Bone marrow (tissue), 2 donors: Measurements from ENCODE around the gene CFAP52.
"Not testable (repeated sequence)": the region's sequence is repeated elsewhere in the genome, so short reads cannot be mapped to it uniquely, and the experiment has no call there.

Experiments
- DNase-seq, 2 donors: peaks; one replicate each; lab custom pipeline; 2025; lab: John Stamatoyannopoulos, UW

The CFAP52 gene

DNA sequence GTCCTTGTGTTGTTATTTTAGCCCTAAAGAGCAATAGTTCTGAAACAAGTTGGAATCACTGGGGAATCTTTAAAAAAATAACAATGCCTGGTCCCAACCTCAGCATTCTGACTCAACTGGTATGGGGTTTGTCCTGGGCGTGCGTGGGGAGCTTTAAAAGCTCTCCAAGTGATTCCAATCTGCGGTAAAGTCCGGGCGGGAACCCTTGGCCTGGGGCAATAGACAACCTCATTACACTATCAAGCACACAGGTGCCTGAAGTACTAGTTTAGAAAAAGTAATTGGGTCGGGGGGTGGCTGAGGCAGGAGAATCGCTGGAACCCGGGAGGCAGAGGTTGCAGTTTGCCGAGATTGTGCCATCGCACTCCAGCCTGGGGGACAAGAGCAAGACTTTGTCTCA is 5.2 kb upstream of the CFAP52 start:
- no peak for DNase-seq

- peak; percentile 55 to 56 for DNase-seq
Measured at GRCh38 chr17:9575381-9576101, 901 bp upstream of the CFAP52 start, which contains the start of gene STX8. Gene STX8, minus strand, starts transcription at chr17:9575820. Its CDS starts 12 bp downstream, at chr17:9575808.

DNA sequence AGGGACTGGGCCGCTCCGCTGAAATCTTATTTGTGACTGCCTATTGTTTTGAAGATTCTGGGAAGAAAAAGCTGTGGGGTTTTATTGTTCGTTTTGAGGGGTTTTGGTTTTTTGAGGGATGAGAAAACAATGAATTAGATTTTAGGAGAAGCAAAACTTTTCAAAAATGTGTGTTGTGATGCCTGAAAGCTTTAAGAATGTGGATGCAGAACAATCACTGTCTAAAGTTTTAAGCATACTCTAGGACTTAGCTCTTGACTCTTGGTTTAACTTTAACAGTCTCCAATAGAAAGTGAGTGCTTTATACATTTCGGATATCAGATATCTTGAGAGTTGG is 899 bp downstream of the CFAP52 start:
- no peak for DNase-seq

GRCh38 chr17:9587969-9588656 is 11.7 kb downstream of the CFAP52 start:
- no peak for DNase-seq

DNA sequence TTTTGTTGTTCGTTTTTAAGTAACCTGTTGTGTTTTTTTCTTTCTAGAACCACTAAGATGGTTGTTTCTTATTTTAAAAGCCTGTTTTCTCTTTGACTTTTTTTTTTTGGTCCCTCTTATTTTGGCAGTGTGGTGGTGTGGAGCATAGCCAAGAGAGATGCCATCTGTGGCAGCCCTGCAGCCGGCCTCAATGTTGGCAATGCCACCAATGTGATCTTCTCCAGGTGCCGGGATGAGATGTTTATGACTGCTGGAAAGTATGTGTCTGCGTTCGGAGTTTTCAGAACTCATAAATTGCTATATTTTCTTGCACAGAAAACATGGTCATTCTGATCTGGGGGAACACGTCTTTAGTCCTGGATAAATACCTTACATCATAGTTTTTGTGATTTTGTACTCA is 17.6 kb downstream of the CFAP52 start:
- DNase-seq: no peak

- not testable (repeated sequence) for DNase-seq
Measured at GRCh38 chr17:9597638-9598037, 21.2 kb downstream of the CFAP52 start.

GRCh38 chr17:9598661-9599060 is 22.2 kb downstream of the CFAP52 start:
- DNase-seq: no peak

DNA sequence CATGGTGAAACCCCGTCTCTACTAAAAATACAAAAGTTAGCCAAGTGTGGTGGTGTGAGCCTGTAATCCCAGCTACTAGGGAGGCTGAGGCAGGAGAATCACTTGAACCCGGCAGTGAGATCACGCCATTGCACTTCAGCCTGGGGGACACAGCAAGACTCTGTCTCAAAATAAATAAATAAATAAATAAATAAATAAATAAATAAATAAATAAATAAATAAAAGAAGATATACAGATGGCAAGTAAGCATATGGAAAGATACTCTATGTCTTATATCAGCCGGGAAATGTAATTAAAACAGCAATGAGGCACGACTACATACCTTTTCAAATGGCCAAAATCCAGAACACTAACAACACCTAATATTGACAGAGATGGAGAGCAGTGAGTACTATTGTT is 28.1 kb downstream of the CFAP52 start:
- not testable (repeated sequence) for DNase-seq

DNA sequence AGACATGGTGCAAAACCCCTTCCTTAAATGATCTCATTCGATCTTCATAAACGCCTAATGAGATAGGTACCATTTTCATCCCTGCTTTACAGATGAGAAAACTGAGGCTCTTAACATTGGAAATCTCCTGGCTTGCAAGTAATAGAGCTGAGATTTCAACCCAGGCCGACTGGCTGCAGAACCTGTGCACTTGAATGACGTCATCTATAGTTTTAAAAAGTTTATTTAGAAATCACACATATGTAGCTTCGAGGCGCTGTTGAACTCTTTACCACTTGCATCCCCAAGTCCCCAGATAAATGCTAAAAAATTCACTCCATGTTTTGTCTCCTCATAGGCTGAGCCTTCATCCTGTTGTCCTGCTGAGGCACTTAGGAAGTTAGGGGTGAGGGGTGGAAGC is 30.0 kb downstream of the CFAP52 start:
- DNase-seq: no peak

DNA sequence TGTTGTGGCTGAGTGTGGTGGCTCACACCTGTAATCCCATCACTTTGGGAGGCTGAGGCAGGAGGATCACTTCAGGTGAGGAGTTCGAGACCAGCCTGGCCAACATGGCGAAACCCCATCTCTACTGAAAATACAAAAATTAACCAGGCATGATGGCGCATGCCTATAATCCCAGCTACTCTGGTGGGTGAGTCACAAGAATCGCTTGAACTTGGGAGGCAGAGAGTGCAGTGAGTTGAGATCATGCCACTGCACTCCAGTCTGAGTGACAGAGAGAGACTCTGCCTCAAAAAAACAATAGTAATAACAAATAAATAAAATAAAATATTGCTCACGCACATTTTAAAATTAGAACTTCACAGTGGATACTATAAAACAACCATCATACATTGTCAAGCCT is 30.6 kb downstream of the CFAP52 start:
- DNase-seq: not testable (repeated sequence)

DNA sequence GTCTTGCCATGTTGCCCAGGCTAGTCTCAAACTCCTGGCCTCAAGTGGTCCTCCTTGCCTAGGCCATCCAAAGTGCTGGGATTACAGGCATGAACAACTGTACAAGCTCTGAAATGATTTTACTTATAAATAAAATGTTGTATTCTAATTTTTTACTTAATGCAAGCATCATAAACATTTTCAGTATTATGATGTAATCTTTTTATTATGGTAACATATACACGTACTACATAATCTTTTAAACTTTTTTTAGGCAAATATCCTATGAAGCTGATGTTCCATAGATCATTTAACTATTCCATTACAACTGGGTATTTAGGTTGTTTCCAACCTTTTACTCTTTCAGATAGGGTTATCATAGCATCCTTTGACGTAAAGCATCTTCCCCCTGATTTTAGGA is 35.1 kb downstream of the CFAP52 start:
- no peak for DNase-seq

DNA sequence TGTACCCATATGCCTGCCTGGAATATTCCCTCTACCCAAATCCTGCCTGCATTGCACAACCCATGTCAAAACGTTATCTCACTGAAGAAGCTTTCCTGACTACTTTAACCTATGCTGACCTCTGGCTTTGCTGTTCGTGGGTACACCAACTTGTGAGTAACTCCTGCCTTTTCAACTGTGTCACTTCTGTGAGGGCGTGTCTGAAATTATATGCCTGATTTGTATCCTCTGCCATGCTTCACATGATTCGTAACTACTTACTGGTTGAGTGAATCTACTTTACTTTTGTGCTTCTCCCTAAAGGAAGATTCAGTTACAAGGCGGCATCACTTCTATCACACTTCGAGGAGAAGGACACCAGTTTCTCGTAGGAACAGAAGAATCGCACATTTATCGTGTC is 35.6 kb downstream of the CFAP52 start:
- no peak for DNase-seq

DNA sequence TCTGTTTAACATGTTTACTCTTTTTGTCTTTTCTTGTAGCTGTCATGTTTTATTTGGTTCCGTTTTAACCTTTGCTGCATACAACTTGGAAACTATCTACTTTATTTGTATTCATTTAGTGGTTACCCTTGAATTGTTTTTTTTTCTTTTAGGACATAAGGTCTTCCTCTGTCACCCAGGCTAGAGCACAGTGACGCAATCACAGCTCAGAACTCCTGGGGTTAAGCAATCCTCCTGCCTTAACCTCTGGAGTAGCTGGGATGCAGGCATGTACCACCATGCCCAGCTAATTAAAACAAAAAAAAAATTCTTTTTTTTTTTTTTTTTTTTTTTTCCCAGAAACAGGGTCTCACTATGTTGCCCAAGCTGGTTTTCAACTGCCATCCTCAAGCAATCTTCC is 39.0 kb downstream of the CFAP52 start:
- DNase-seq: no peak

DNA sequence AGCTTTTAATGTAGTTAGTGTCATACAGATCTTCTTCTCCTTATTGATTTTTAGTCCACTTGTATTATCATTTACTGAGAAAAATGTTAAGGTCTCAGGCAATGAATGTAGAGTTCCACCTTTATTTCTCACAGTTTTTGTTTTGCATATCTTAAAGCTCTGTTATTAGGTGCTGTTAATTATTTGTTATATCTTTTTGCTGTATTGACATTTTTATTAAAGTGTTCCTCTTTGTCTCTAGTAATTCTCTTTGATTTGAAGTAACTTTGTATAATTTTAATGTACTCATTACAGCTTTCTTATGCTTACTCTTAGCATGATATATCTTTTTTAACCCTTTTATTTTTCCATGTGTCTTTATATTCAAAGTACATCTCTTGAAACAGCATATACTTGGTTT is 46.5 kb downstream of the CFAP52 start:
- DNase-seq: no peak

GRCh38 chr17:9628509-9628908 is 52.1 kb downstream of the CFAP52 start:
- DNase-seq: no peak

DNA sequence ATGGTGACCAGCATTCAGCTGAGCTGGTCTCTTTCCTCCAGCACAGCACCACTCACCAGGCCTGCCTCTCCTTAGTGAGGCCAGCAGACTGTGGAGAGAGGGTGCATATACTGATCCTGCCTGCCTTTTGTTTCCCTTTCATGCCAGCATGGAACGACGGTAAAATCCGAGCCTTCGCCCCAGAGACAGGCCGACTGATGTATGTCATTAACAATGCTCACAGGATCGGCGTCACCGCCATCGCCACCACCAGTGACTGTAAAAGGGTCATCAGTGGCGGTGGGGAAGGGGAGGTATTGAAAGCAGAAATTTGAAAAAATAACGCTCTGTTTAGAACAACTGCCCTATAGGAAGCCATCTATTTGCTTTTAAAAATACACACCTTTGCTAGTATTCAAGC is 56.3 kb downstream of the CFAP52 start:
- DNase-seq: no peak

DNA sequence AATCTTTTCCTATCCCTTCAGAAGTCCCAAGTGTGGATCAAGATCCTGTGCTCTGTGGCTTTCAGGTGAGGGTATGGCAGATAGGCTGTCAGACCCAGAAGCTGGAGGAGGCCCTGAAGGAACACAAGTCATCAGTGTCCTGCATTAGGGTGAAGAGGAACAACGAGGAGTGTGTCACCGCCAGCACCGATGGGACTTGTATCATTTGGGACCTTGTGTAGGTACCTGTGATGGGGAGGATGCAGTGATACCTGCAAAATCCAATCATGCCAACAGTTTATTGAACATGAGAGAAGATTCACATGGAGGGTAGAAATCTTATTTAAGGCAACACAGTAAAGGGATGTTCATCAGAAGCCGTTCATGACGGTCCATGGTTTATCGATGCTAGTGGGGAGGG is 58.9 kb downstream of the CFAP52 start:
- no peak for DNase-seq

DNA sequence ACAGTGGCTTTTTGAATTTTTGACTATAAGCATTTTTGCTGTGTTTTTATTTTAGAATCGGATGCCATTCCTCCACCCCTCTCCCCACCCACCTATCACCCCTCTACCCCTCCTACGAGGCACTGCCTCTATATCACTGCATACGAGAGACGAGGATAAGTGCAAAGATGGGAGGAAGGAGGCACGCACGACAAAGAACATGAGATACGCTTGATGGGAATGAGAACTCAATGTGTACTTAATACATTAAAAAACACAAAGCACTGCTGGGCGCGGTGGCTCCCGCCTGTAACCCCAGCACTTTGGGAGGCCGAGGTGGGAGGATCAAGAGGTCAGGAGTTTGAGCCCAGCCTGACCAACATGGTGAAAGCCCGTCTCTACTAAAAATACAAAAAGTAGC is 60.1 kb downstream of the CFAP52 start:
- DNase-seq: no peak

DNA sequence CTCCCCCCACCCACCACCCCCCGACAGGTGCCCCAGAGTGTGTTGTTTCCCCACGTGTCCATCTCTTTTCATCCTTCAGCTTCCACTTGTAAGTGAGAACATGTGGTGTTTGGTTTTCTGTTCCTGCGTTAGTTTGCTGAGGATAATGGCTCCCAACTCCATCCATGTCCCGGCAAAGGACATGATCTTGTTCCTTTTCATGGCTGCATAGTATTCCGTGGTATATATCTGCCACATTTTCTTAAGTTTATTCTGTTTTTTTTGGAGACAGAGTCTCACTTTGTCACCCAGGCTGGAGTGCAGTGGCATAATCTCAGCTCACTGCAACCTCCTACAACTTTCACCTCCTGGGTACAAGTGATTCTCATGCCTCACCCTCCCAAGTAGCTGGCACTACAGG is 63.9 kb downstream of the CFAP52 start:
- not testable (repeated sequence) for DNase-seq

DNA sequence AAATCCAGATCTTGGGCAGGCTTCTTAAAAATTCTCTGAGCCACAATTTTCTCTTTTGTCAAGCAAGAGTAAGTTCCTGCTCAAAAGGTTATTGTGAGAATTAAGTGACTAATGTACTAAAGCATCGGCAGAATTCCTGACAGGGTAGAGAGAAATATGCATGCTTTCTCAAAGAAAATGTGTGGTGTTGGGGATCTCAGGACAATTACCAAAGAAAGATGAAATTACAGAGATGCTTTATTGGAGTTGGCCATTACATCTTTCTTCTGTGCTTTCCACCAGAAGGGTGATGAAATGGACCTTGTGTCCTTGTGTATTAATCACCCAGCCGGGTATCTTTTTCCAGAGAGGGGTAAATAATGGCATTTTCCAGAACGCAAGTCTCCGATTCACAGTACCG is 67.2 kb downstream of the CFAP52 start:
- no peak for DNase-seq

DNA sequence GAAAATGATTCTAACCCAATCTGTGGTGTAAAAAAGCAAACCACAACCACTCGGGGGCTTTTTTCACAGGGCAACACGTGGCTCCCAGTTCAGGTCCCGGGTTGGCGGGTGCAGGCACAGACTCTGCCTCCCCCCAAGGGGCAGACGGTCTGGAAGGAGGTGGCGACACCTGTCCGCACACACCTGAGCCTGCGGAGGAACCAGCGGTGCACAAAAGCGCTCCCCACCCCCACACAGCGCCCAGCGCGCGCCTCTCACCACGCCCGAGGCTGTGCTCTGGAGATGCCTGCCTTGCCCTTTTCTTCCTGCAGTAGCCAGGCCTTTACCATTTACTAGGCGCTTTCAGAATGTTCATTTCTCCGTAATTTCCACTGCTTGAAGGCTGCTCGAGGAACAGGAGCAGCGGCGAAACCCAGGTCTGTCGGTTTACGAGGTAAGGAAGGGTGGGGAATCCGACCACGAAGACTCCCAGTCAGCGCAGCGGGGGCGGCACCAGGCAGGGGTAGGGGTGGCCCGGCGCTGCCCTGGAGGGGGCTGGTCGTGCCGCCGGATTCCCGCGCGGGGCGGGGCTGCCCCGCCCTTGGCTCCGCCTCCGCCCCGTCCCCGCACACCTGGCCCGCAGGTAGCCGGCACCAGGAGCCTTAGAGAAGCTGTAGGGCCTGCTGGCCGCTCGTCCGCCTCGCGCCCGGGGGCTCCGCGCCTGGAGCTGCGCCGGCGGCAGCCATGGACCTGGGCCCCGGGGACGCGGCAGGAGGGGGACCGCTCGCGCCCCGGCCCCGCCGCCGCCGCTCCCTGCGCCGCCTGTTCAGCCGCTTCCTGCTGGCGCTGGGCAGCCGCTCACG is 68.7 kb downstream of the CFAP52 start, which contains the start of gene USP43:
Gene USP43 (plus strand): TSS at position 608 of the 842 bp plus-strand sequence. CDS start 116 bp downstream, at position 724.
- peak in 1 of 2 donors; percentile 40 for DNase-seq

DNA sequence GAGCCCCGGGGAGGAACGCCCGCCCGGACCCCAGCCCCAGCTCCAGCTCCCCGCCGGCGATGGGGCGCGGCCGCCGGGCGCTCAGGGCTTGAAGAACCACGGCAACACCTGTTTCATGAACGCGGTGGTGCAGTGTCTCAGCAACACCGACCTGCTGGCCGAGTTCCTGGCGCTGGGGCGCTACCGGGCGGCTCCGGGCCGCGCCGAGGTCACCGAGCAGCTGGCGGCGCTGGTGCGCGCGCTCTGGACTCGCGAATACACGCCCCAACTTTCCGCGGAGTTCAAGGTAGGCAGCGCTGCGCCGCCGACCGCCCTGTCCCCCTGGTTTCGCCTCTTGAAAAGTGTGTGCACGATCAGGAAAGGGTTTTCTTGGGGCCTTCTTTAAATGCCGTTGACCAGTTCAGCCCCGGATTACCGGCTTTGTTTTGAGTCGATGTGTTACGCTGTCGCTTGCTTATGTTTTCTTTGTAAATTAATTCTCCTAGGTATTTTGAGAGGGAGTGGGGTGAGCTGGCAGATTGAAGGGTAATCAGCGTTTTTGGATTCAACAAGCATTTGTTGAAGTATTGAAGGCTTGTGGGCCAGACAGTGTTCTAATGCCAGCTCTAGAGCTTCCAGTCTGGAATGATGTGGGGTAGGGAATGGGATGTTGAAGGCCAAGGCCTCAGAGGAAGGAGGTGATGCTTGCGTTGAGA is 69.6 kb downstream of the CFAP52 start:
- DNase-seq: peak in 1 of 2 donors; percentile 4
